Measurements from ENCODE around the gene SEC61B.

The SEC61B gene

GRCh38 chr9:99221621-99222415, at the start of gene SEC61B, which contains the start of gene ALG2:
Gene SEC61B, plus strand, starts transcription at chr9:99222282. Its CDS starts 82 bp downstream, at chr9:99222364.
Gene ALG2, minus strand, starts transcription at chr9:99221942. Its CDS starts 48 bp downstream, at chr9:99221894.
- peak; percentile 87 for DNase-seq

- no peak for DNase-seq
Observed at GRCh38 chr9:99173570-99174504, 48.2 kb upstream of the SEC61B start.

- no peak for DNase-seq
Observed at GRCh38 chr9:99176527-99177013, 45.5 kb upstream of the SEC61B start.

- no peak for DNase-seq
Observed at GRCh38 chr9:99177576-99178366, 44.3 kb upstream of the SEC61B start.

GRCh38 chr9:99178912-99179872, 42.9 kb upstream of the SEC61B start:
- DNase-seq, result no peak

- no peak for DNase-seq
Observed at GRCh38 chr9:99180199-99180598, 41.9 kb upstream of the SEC61B start.

- no peak for DNase-seq
Observed at GRCh38 chr9:99180662-99181061, 41.4 kb upstream of the SEC61B start.

- no peak for DNase-seq
Observed at GRCh38 chr9:99181206-99181605, 40.9 kb upstream of the SEC61B start.

- DNase-seq, result no peak
Observed at GRCh38 chr9:99181621-99182020, 40.5 kb upstream of the SEC61B start.

GRCh38 chr9:99182356-99182755, 39.7 kb upstream of the SEC61B start:
- no peak for DNase-seq

GRCh38 chr9:99183616-99184015, 38.5 kb upstream of the SEC61B start:
- DNase-seq, result no peak

GRCh38 chr9:99184110-99184474, 38.0 kb upstream of the SEC61B start:
- DNase-seq, result no peak

GRCh38 chr9:99184475-99185347, 37.4 kb upstream of the SEC61B start:
- DNase-seq, result peak; percentile 65

GRCh38 chr9:99185348-99185632, 36.8 kb upstream of the SEC61B start:
- no peak for DNase-seq

- no peak for DNase-seq
Observed at GRCh38 chr9:99185934-99186333, 36.1 kb upstream of the SEC61B start.

- DNase-seq, result no peak
Observed at GRCh38 chr9:99187311-99187710, 34.8 kb upstream of the SEC61B start.

GRCh38 chr9:99189186-99189585, 32.9 kb upstream of the SEC61B start:
- DNase-seq, result no peak

- DNase-seq, result no peak
Observed at GRCh38 chr9:99189887-99190596, 32.0 kb upstream of the SEC61B start.

GRCh38 chr9:99190597-99191283, 31.3 kb upstream of the SEC61B start:
- DNase-seq, result no peak
